Lower leg skin (tissue), 4 donors: Measurements from ENCODE around the gene SAMD4B. TPM values are rescaled to one million over a fixed set of nuclear protein-coding genes. Genes with fewer than 3 reads are reported as not detected.

Experiments used
- DNase-seq, 2 donors: peaks; one replicate each; pipeline ENCODE4 v3.0.0-alpha.2; 2019; ENCODE audit warnings: low spot score in 2 of 2
- H3K4me3 ChIP-seq: fragments of 200-600 bp; sonication (generic); 2 replicates; pipeline ENCODE4 v1.5.1; 2017; ENCODE audit warnings: mild to moderate bottlenecking, low read depth; ENCODE audit not compliant: poor library complexity, severe bottlenecking
- CTCF ChIP-seq, 3 donors: fragments of 450-650 bp; IDR thresholded peaks; one replicate each; pipeline ENCODE4 v1.5.1; 2016; ENCODE audit warnings: antibody characterized with exemption in 3 of 3, mild to moderate bottlenecking in 3 of 3, moderate library complexity in 2 of 3
- POLR2A ChIP-seq, 2 donors: fragments of 450-650 bp; IDR thresholded peaks; one replicate each; pipeline ENCODE4 v1.6.1; 2016 to 2017; ENCODE audit warnings: antibody characterized with exemption in 2 of 2, mild to moderate bottlenecking in 1 of 2, moderate library complexity in 1 of 2
- WGBS, 2 donors: methylation state at CpG; one replicate each; pipeline ENCODE4 v1.1.5; 2018; 5-methylcytosine and 5-hydroxymethylcytosine counted together
- intact Hi-C: fragments of 100-400 bp; cut with DNase I; formaldehyde crosslinking; loops from one replicate; pipeline ENCODE4 v1.15.0; 2023; ENCODE audit warnings: low total_unique reads
- total RNA-seq, 4 donors: library from RNA; depleted of rRNA; stranded (reverse); fragments of >200 nt; gene quantifications; one replicate each; pipeline ENCODE4 v1.1.0, GENCODE V29; 2016

Gene SAMD4B
- total RNA-seq, 4 donors from 2014 or later: 102 to 132 (median 118) TPM

- whole genome bisulfite sequencing, 2 donors: 86% methylated on average over 18 of the region's 18 CpGs
- DNase-seq: no peak
- no peak for TF ChIP-seq CTCF (IDR thresholded peaks at IDR 0.05)
- H3K4me3 ChIP-seq: no peak overlapping the region
- intact Hi-C loops: no loop called here
These were observed 41.0 kb downstream of the SAMD4B start for GRCh38 chr19:39382991-39383828.

GRCh38 chr19:39384839-39385568, 42.8 kb downstream of the SAMD4B start:
- DNase-seq: no peak
- no peak for TF ChIP-seq CTCF (IDR thresholded peaks at IDR 0.05)
- no peak for TF ChIP-seq POLR2A (IDR thresholded peaks at IDR 0.05)
- H3K4me3 ChIP-seq: no peak overlapping the region
- intact Hi-C loops: no loop called here
- 67% methylated on average over 9 of the region's 9 CpGs for WGBS, 2 donors

GRCh38 chr19:39385629-39386411, 43.6 kb downstream of the SAMD4B start:
- 78 to 81% methylated on average over 20 of the region's 20 CpGs for WGBS, 2 donors
- TF ChIP-seq CTCF (IDR thresholded peaks at IDR 0.05) (no peak), POLR2A (IDR thresholded peaks at IDR 0.05) (no peak)
- intact Hi-C loops: no loop called here
- DNase-seq: peak in 1 of 2 donors; percentile 83
- H3K4me3 ChIP-seq: no peak overlapping the region

GRCh38 chr19:39386557-39386956, 44.3 kb downstream of the SAMD4B start:
- peak in 1 of 2 donors; percentile 79 for DNase-seq
- H3K4me3 ChIP-seq: no peak overlapping the region
- intact Hi-C loops: no loop called here
- TF ChIP-seq POLR2A (IDR thresholded peaks at IDR 0.05) (no peak), CTCF (IDR thresholded peaks at IDR 0.05) (no peak)
- WGBS, 2 donors: 76 to 83% methylated on average over 7 of the region's 7 CpGs

GRCh38 chr19:39388657-39389056, 46.4 kb downstream of the SAMD4B start:
- TF ChIP-seq CTCF (IDR thresholded peaks at IDR 0.05) (no peak), POLR2A (IDR thresholded peaks at IDR 0.05) (no peak)
- WGBS, 2 donors: 79 to 86% methylated on average over 5 of the region's 5 CpGs
- intact Hi-C loops: no loop called here
- no peak for DNase-seq
- no peak overlapping the region for H3K4me3 ChIP-seq
